Activated T-cell treated with anti-CD3 and anti-CD28 coated beads for 1 hour (primary cell): Measurements from ENCODE around the gene SETD3.

Experiments used
- DNase-seq: peaks from one replicate; pipeline ENCODE4 v3.0.0-alpha.2; 2020; ENCODE audit warnings: low read depth

The SETD3 gene

DNA sequence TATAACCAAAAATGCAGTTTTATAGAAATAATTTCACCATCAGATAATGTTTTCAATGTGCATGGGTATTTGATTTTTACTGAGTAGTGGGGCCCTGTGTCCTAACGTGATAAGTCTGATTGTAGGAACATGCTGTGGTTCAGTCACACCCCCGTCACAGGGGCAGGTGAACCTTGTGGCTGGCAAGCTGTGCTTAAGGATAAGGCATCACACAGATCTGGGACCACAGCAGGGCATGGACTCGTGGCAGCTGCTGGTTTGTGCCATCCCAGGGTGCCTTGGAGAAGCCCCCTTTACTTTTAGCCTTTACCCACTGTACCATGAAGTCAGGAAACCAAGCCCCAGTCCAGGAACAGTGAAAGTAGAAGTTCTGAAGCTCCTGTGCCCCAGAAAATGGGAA lies 17.2 kb upstream of the SETD3 start:
- DNase-seq: no peak

DNA sequence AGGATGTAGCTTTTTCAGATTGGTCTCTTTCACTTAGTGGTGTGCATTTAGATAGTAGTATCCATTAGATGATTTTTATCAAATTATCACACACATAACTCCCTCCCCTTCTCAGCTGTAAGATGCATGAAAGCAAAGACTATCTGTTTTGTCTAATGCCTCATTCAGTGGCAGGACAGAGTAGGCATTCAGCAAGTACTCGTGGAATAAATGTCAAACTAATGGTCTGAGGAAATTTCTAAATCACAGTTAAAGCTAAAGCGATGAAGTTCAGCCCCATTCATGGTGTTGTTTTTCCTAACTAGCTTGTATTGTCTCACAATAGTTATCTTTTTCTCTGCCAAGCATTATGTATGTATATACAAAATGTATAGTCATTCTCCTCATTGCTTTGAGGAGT lies 16.7 kb upstream of the SETD3 start:
- no peak for DNase-seq

DNA sequence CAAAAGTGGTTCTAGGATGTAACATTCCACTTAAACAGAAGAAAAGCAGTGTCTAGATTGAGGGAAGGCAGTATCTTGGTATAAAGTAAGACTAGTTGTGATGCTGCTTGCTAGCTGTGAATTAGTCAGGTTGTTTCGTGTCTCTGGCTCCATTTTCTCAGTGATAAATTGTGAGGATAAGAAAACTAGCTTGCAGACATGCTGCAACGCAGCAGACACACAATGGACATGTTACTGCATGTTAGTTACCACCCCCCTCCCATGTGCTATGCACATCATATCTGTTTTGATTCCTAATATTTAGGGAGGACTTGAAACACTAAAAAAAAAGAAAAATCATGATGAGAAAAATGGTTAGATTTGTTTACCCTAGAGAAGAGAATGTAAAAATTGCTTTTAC lies 3.4 kb upstream of the SETD3 start:
- DNase-seq: no peak

DNA sequence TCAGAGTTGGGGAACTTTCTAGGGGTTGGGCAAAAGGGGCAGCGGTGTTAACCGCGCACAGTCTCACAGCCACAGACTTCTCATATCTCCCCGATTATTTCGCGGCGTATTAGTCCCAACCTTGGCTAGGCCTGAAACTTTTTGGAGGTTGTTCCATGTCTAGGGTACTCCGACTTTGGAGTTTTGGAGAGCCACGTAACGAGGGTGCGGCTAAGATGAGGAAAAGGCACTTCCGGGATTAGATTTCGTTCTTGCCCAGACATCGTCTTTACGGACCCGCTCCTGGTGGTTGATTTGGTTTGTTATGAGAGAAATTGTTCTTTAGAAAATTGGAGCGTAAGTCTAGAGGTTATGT lies 1.1 kb upstream of the SETD3 start:
- DNase-seq: no peak

DNA sequence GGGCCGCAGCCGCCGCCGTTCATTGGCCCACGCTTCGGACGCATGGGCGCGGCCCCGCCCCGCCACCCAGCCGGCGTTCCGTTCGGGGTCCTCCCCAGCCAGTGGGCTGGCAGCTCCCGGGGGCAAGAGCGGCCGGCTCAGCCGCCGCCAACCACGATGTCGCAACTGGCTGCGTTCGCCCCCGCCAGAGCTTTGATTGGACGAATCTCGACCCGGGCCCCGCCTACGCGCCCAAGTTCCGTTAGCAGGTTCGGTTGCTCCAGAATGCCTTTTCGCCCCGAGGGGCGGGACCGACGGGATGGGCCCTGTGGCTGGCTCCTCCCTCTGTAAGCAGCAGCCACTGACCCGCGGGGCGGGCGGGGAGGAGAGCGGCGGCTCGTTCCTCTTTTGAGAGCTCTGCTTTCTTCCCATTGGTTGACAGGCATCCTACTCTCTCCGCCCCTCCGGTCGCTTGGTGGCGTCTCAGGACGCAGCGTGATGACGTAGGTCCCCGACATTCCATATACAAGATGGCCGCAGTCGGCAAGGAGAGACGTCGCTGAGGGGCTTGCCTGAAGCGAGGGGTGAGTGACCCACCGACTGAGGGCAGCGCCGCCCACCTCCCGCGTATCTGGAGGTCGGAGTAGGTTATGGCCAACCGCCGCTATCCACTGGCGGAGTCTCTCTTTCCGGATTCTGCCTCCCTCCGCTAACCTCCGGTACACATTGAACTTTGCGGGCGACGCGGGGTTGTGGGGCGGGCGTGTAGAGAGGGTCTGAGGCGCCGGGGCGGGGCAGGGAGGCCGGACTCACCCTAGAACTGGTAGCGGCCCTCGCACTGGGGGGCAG lies 472 bp upstream of the SETD3 start, which contains the start of gene CCNK:
TSS of gene CCNK (plus strand) at position 493 of the 828 bp plus-strand sequence. CDS start 11,269 bp downstream, outside the sequence.
- DNase-seq: peak; percentile 100

GRCh38 chr14:99479160-99479905 lies 1.3 kb downstream of the SETD3 start:
- DNase-seq: no peak

DNA sequence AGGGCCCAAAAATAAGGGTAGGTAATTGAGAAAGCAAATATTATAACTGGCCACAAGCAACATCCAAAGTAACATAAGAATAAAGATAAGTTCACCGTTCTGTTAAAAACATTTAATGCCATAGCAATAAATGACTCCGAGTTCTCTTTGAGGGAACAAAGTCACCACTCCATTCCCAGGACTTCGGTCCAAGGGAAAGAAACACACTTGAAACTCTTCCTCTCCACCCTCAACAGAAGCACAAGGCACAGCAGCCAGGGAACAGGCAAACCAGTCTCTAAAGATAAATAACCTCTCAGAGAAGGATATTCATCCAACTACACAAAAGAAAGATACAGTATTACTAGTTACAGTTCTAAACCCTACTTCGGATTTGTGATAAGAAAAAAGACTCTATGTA lies 2.5 kb downstream of the SETD3 start:
- no peak for DNase-seq

DNA sequence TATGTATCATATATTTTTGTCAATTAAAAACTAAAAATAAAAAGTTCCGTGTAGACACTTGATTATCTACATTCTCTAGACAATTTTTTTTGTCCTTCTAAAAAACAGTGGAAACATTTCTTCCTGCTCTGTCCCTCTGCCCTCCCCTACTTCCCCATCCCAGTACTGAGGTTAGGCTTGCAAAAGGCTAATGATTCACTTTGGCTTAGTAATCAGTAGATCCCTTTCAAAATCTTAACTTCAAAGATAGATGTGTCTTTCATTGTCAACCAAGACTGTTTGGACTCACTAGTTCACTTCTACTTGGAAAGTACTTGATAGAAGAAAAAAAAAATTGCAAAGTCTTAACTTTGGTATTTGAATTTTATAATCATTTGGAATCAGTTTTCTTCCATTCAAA lies 3.8 kb downstream of the SETD3 start:
- DNase-seq: no peak

GRCh38 chr14:99475660-99476059 lies 5.0 kb downstream of the SETD3 start:
- no peak for DNase-seq

- no peak for DNase-seq
Observed at GRCh38 chr14:99475179-99475578, 5.5 kb downstream of the SETD3 start.

DNA sequence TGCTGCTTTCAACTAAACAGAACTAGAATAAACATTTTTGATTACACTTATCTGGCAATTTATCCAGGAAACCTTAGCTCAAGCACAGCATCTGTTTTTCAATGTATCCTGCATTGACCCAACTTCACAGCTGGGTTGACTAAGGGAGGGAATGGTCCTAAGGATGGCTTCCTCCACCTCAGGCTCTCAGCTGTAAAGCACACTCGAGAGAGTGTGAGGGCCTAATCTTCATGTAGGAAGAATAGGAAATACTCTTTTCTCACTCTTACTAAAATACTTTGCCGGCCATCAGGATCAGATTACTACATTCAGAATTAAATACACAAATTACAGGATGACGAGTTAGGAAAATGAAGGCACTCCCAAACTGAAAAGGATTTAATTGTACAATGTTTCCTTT lies 7.2 kb downstream of the SETD3 start:
- DNase-seq: no peak

DNA sequence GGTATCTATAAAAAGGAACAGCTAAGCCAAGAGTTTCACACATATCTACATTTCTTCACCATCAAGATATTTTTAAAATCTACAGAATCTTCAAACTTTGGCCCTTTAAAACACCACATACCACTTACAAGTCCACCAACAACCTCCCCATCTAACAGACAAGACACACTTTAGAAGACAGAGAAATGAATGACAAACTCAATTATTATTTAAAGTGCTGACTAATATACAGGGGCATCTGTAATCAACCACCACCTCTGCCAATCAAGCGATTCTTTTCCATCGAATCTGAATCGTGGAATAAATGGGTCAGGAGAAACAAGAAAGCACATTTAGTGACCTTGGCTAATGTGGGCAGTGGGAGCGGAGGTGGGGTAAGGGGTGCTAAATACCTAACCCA lies 7.7 kb downstream of the SETD3 start:
- no peak for DNase-seq

DNA sequence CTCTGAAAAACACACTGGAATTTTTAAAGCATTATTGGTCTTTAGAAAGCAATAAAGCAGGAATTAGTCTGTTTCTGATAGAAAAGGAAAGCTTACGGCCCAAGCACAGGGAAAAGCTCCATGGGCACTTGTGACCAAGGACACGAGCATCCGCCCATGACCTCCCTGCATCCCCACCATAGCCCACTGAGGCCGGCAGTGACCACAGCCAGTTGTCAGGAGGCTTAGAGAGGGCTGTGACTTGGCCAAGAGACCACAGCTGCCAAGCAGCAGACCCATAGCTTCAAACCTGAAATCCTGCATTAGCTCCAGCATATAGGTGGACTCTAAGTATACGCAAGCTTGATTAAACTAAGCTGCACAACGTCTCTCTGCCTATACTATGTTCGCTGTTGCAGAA lies 8.9 kb downstream of the SETD3 start:
- no peak for DNase-seq

GRCh38 chr14:99468836-99469592 lies 11.6 kb downstream of the SETD3 start:
- DNase-seq: no peak

GRCh38 chr14:99468081-99468480 lies 12.6 kb downstream of the SETD3 start:
- no peak for DNase-seq

DNA sequence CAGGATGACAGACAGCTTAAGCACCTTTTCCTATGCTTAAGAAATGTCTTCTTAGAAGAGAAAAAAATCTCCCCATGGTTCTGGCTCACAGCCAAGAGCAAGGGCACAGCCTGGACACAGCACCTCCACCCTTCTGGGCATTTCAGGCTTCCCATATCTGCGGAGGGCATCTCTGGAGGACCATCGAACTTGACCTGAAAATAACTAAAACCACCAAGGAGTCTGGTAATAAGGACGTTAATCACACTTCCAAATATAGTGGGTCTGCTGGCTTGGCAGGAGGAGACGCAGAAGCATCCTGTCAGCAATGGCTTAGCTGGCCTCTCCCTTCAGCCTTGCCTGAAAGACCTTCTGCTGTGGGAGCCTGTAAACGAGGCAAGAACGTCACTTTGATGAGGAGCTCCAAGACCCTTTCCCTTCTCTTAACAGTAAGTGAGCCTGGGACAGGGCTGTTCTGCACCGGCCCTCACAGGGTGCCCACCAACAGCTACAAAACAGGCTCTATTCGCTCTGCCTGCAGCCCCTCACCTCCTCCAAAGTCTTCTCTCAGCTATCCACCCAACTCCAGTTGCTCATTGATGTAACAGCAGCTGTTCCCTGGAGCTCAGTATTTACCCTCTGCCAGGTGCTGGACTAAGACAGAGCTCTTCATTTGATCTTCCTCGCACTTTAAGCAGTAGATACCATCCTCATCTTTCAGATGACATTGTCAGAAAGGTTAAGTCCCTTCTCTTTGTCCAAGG lies 13.2 kb downstream of the SETD3 start:
- DNase-seq: no peak

- DNase-seq: no peak
Observed at GRCh38 chr14:99466758-99467157, 13.9 kb downstream of the SETD3 start.

DNA sequence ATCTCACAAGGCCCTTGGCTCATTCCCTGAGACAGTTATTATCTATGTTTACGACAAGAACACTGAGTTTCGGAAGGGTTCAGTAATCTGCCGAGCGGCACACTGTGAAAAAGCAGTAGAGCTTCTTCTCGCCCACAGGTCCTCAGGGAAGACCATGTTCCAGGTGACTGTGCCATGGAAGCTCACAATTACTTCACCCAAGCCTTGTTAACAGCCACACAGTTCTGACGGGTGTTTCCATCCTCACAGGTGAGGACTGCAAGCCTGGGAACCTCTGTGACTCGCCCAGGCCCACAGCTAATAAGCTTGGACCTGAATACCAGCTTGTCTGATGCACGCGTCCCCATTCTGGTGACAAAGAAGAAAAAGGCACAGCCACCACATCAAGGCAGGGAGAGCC lies 15.4 kb downstream of the SETD3 start:
- DNase-seq: no peak

- DNase-seq: no peak
Observed at GRCh38 chr14:99463974-99464373, 16.7 kb downstream of the SETD3 start.

- no peak for DNase-seq
Observed at GRCh38 chr14:99462210-99462609, 18.4 kb downstream of the SETD3 start.

DNA sequence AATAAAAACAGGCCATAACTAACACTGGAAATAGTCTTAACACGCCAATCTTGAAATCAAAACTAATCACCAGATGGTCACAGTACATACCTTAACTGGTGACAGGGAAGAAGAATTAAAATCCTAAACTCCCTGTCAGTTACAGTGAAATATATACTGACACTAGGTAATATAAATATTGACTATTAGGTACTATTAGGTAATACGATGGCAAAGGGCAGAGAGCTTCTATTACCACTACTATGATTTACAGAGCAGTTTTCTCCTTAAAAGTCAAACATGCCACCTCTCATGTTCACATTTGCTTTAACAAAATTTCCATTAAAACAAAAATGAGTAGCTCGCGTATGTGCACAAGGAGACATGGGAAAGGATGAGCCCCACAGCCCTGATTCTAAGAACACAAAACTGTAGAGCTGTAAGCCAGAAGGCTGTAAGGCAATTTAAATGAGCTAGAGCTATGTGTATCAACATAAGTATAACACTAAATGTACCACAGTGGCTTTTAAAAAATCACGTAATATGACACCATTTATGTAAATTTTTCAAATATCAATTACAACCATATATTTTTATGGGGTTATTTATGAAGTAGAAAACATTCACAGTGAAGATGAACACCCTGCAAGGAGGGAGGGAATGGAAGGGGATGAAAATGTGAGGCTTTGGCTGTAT lies 19.1 kb downstream of the SETD3 start:
- no peak for DNase-seq

DNA sequence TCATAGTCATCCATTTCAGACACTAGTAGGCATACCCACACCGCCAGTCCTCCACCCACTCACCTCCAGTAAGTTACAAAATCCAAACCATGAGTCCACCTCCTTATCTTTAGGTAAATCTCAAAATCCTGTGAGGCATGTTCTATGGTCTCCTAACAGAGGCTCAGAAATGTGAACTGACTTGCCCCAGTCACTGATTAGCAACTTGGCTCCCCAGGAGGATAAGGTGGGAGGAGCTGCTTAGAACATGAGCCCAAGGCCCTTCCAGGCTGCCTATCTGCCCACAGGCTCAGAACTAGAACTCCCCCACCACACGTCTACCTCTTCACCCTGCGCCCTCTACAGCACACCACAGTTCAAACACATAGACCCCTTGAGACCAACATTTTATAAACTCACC lies 19.9 kb downstream of the SETD3 start:
- DNase-seq: no peak
